CD4-positive, alpha-beta T cell (primary cell): ENCODE data around the gene FAM3B. TPM values are rescaled to one million over a fixed set of nuclear protein-coding genes. Genes with fewer than 3 reads are reported as not detected.

Experiments
- ATAC-seq: fragments of 200-7000 bp; cut with Tn5 transposase; one replicate; pipeline ENCODE4 v1.10.0; 2022; ENCODE audit warnings: mild to moderate bottlenecking; ENCODE audit not compliant: poor library complexity
- CTCF ChIA-PET: fragments of 350-600 bp; sonication (Branson Sonifier 250); formaldehyde crosslinking; loops from one replicate; lab custom pipeline; 2021; ENCODE audit warnings: antibody characterized with exemption, inconsistent platforms; lab: Charles Lee
- POLR2A ChIA-PET: fragments of 350-600 bp; sonication (Branson Sonifier 250); formaldehyde crosslinking; loops from one replicate; lab custom pipeline; 2021; ENCODE audit warnings: antibody characterized with exemption, inconsistent platforms; lab: Charles Lee
- DNase-seq, 14 experiments: peaks; one replicate each; pipeline ENCODE4 v3.0.0-alpha.2; 2013 to 2020; ENCODE audit warnings: mixed read lengths in 2 of 14
- H3K27ac ChIP-seq, 2 donors: one replicate each; pipeline versions ENCODE4 v1.5.1 to v1.7.0; 2013; ENCODE audit warnings: low read length in 2 of 2, low read depth in 1 of 2, mild to moderate bottlenecking in 1 of 2
- H3K27me3 ChIP-seq, 2 experiments: 1 replicate in 1 of 2; 2 replicates in 1 of 2; pipeline versions ENCODE4 v1.6.1 to v1.7.0; 2013; ENCODE audit warnings: low read length in 2 of 2, control low read depth in 1 of 2, mild to moderate bottlenecking in 1 of 2, moderate library complexity in 1 of 2; ENCODE audit not compliant: insufficient read depth in 2 of 2, control insufficient read depth in 1 of 2
- H3K36me3 ChIP-seq: one replicate; pipeline ENCODE4 v1.6.1; 2013; ENCODE audit warnings: low read length, control low read depth; ENCODE audit not compliant: insufficient read depth
- H3K4me1 ChIP-seq: one replicate; pipeline ENCODE4 v1.6.1; 2013; ENCODE audit warnings: low read length, control low read depth; ENCODE audit not compliant: insufficient read depth
- H3K4me3 ChIP-seq: one replicate; pipeline ENCODE4 v1.5.1; 2013; ENCODE audit warnings: mild to moderate bottlenecking, low read length, moderate library complexity
- H3K9me3 ChIP-seq, 2 experiments: 1 replicate in 1 of 2; 2 replicates in 1 of 2; pipeline versions ENCODE4 v1.6.1 to v1.7.0; 2013; ENCODE audit warnings: low read length in 2 of 2, mild to moderate bottlenecking in 2 of 2, control low read depth in 1 of 2, moderate library complexity in 1 of 2; ENCODE audit not compliant: control insufficient read depth in 1 of 2, insufficient read depth in 1 of 2
- H3K27ac Mint-ChIP-seq: one replicate; pipeline ENCODE4 v1.8.0; 2020; ENCODE audit warnings: mixed read lengths
- H3K27me3 Mint-ChIP-seq: one replicate; pipeline ENCODE4 v1.8.0; 2021; ENCODE audit warnings: mixed read lengths
- H3K36me3 Mint-ChIP-seq: one replicate; pipeline ENCODE4 v1.8.0; 2021; ENCODE audit warnings: low read depth, mixed read lengths
- H3K4me1 Mint-ChIP-seq: one replicate; pipeline ENCODE4 v1.8.0; 2021; ENCODE audit warnings: low read depth, mixed read lengths
- H3K4me3 Mint-ChIP-seq: one replicate; pipeline ENCODE4 v1.8.0; 2020; ENCODE audit warnings: mild to moderate bottlenecking, mixed read lengths
- H3K9me3 Mint-ChIP-seq: one replicate; pipeline ENCODE4 v1.8.0; 2020; ENCODE audit warnings: mixed read lengths
- intact Hi-C, 2 experiments: fragments of 100-400 bp; cut with DNase I in 1 of 2; cut with micrococcal nuclease in 1 of 2; formaldehyde crosslinking; loops; one replicate each; pipeline versions ENCODE4 v1.15.1 to v1.9.0; 2023 to 2025; cut with DNase I, micrococcal nuclease
- total RNA-seq, 174 experiments: library from RNA in 2 of 174; stranded (reverse) in 2 of 174; gene quantifications; one replicate each; pipeline ENCODE4 v1.2.3 and lab custom pipeline; 2021 to 2026
- TF ChIP-seq, protein P1 (sequence below): fragments of 200-600 bp; IDR thresholded peaks from one replicate; pipeline ENCODE4 v1.8.0; 2022; ENCODE audit warnings: antibody characterized with exemption, mild to moderate bottlenecking

FAM3B gene
- total RNA-seq, 2 experiments from 2014 or later = not detected

- ChIA-PET CTCF (no interaction called here), POLR2A (no interaction called here)
- TF ChIP-seq, protein P1, sequence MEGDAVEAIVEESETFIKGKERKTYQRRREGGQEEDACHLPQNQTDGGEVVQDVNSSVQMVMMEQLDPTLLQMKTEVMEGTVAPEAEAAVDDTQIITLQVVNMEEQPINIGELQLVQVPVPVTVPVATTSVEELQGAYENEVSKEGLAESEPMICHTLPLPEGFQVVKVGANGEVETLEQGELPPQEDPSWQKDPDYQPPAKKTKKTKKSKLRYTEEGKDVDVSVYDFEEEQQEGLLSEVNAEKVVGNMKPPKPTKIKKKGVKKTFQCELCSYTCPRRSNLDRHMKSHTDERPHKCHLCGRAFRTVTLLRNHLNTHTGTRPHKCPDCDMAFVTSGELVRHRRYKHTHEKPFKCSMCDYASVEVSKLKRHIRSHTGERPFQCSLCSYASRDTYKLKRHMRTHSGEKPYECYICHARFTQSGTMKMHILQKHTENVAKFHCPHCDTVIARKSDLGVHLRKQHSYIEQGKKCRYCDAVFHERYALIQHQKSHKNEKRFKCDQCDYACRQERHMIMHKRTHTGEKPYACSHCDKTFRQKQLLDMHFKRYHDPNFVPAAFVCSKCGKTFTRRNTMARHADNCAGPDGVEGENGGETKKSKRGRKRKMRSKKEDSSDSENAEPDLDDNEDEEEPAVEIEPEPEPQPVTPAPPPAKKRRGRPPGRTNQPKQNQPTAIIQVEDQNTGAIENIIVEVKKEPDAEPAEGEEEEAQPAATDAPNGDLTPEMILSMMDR = no peak
- Histone ChIP-seq H3K4me3 (no peak overlapping the region), H3K27ac (no peak overlapping the region), H3K9me3 (no peaks in the 10 kb centered on the region), H3K36me3 (peaks cover 79% of the 10 kb centered on the region), H3K4me1 (no peaks in the 10 kb centered on the region), H3K27me3 (no peaks in the 10 kb centered on the region)
- peaks cover 96% of the 10 kb centered on the region for H3K36me3 Mint-ChIP-seq
- H3K9me3 Mint-ChIP-seq = no peaks in the 10 kb centered on the region
- H3K4me3 Mint-ChIP-seq = no peak overlapping the region
- ATAC-seq = no peak
- intact Hi-C loops = no loop called here
- DNase-seq = no peak
- no peaks in the 10 kb centered on the region for H3K4me1 Mint-ChIP-seq
- no peak overlapping the region for H3K27ac Mint-ChIP-seq
- H3K27me3 Mint-ChIP-seq = no peaks in the 10 kb centered on the region
Measured at GRCh38 chr21:41403331-41403730, 86.7 kb downstream of the FAM3B start.

DNA sequence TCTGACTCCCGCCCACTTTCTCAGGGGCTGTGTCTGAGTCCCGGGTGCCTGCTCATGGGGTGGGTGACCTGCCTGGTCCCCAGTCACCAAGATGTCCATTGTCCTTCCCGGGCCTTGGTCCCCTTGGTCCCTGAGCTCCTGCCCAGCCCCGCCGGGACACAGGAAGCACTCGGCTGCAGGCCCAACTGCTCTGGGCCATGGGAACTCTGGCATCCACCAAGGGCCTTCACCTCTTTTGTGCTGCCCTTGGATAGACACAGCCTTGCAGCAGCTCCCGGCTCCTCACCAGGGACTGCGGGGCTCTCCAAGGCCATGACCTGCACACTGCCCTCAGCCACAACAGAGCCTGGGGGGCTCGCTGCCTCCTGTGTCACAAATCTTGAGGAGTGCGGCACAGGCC lies 87.4 kb downstream of the FAM3B start:
- POLR2A ChIA-PET = no interaction called here
- no peaks in the 10 kb centered on the region for H3K9me3 ChIP-seq
- intact Hi-C loops = no loop called here
- no peaks in the 10 kb centered on the region for H3K4me1 Mint-ChIP-seq
- H3K27me3 Mint-ChIP-seq = no peaks in the 10 kb centered on the region
- no peaks in the 10 kb centered on the region for H3K4me1 ChIP-seq
- H3K9me3 Mint-ChIP-seq = no peaks in the 10 kb centered on the region
- no peak overlapping the region for H3K27ac ChIP-seq
- no peaks in the 10 kb centered on the region for H3K27me3 ChIP-seq
- DNase-seq (no peak), ATAC-seq (no peak)
- TF ChIP-seq, protein P1 = no peak
- H3K4me3 ChIP-seq = no peak overlapping the region
- no peak overlapping the region for H3K27ac Mint-ChIP-seq
- no peak overlapping the region for H3K4me3 Mint-ChIP-seq
- H3K36me3 ChIP-seq = peaks cover 79% of the 10 kb centered on the region
- H3K36me3 Mint-ChIP-seq = peaks cover 96% of the 10 kb centered on the region
- CTCF ChIA-PET = no interaction called here

DNA sequence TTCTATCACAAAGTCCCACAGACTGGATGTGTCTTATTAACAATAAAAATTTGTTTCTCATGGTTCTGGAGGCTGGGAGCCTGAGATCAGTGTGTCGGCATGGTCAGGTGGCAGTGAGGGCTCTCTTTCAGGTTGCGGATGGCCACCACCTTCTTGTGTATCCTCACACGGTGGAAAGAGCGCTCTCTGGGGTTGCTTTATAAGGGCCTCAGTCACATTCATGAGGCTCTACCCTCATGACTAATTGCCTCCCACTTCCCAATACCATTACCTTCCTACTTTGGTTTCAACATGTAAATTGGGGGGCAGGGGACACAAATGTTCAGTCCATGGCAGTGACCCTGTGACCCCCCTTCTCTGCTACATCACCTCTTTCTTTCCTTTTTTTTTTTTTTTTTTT lies 88.7 kb downstream of the FAM3B start:
- TF ChIP-seq, protein P1 = no peak
- no peak overlapping the region for H3K4me3 ChIP-seq
- no peaks in the 10 kb centered on the region for H3K9me3 ChIP-seq
- ATAC-seq = no peak
- no peak overlapping the region for H3K27ac ChIP-seq
- DNase-seq = no peak
- ChIA-PET POLR2A (interaction anchor here (1.1 kb wide), 1 partner anchor 13 kb away, joined by 3 read pairs; no protein-coding TSS in a partner anchor), CTCF (no interaction called here)
- H3K4me3 Mint-ChIP-seq = no peak overlapping the region
- H3K36me3 ChIP-seq = peaks cover 77% of the 10 kb centered on the region
- H3K36me3 Mint-ChIP-seq = peaks cover 96% of the 10 kb centered on the region
- no peak overlapping the region for H3K27ac Mint-ChIP-seq
- no peaks in the 10 kb centered on the region for H3K4me1 ChIP-seq
- H3K4me1 Mint-ChIP-seq = no peaks in the 10 kb centered on the region
- no peaks in the 10 kb centered on the region for H3K27me3 ChIP-seq
- no peaks in the 10 kb centered on the region for H3K27me3 Mint-ChIP-seq
- no peaks in the 10 kb centered on the region for H3K9me3 Mint-ChIP-seq
- intact Hi-C loops = loop anchor here in 1 of 2 experiments (5.0 kb wide), 1 partner anchor 33 kb away; no protein-coding TSS in a partner anchor
